Esophagus squamous epithelium (tissue), 5 donors: ENCODE measurements around the gene POU2F1. TPM values are rescaled to one million over a fixed set of nuclear protein-coding genes. Genes with fewer than 3 reads are reported as not detected.

Experiments used
- DNase-seq: peaks from one replicate; lab custom pipeline; 2025; lab: John Stamatoyannopoulos, UW
- H3K27ac ChIP-seq, 4 donors: fragments of 200-600 bp; sonication (generic); one replicate each; pipeline ENCODE4 v1.5.1; 2016 to 2019; ENCODE audit warnings: mild to moderate bottlenecking in 1 of 4
- H3K27me3 ChIP-seq, 4 donors: fragments of 200-600 bp; sonication (generic); 1 replicate in 3 of 4; 2 replicates in 1 of 4; pipeline versions ENCODE4 v1.5.1 to v1.6.0; 2017 to 2021; ENCODE audit warnings: antibody characterized with exemption in 1 of 4
- H3K36me3 ChIP-seq, 3 donors: fragments of 200-600 bp; sonication (generic); one replicate each; pipeline ENCODE4 v1.5.1; 2016 to 2019
- H3K4me1 ChIP-seq, 3 donors: fragments of 200-600 bp; sonication (generic); one replicate each; pipeline ENCODE4 v1.5.1; 2017 to 2019
- H3K4me3 ChIP-seq, 4 donors: fragments of 200-600 bp; sonication (generic); 1 replicate in 3 of 4; 2 replicates in 1 of 4; pipeline ENCODE4 v1.5.1; 2016 to 2019; ENCODE audit warnings: mild to moderate bottlenecking in 2 of 4, moderate library complexity in 1 of 4
- H3K9me3 ChIP-seq, 3 donors: fragments of 200-600 bp; sonication (generic); one replicate each; pipeline ENCODE4 v1.5.1; 2016 to 2019
- CTCF ChIP-seq, 6 experiments: fragments of 450-650 bp in 4 of 6; fragments of 200-600 bp in 2 of 6; sonication (generic) in 2 of 6; IDR thresholded peaks; one replicate each; pipeline ENCODE4 v1.5.1; 2016 to 2019; ENCODE audit warnings: antibody characterized with exemption in 6 of 6, mild to moderate bottlenecking in 4 of 6, moderate library complexity in 4 of 6
- POLR2A ChIP-seq, 4 donors: fragments of 450-650 bp; IDR thresholded peaks; one replicate each; pipeline ENCODE4 v1.6.1; 2017; ENCODE audit warnings: antibody characterized with exemption in 4 of 4, mild to moderate bottlenecking in 4 of 4, moderate library complexity in 3 of 4
- WGBS, 2 donors: methylation state at CpG; one replicate each; pipeline ENCODE4 v1.1.5; 2018; 5-methylcytosine and 5-hydroxymethylcytosine counted together
- intact Hi-C: fragments of 100-400 bp; cut with DNase I; formaldehyde crosslinking; loops from one replicate; pipeline ENCODE4 v1.15.0; 2022
- total RNA-seq, 4 donors: library from RNA; depleted of rRNA; stranded (reverse); fragments of >200 nt; gene quantifications; one replicate each; pipeline ENCODE4 v1.1.0, GENCODE V29; 2016
- donor health status: DM: yes; HTN: yes; CAD: no.

Gene POU2F1
- total RNA-seq, 4 donors from 2014 or later = 7.8 to 10.5 (median 9.2) TPM

- DNase-seq = no peak
- H3K4me3 ChIP-seq = no peak overlapping the region
- intact Hi-C loops = no loop called here
- no peak overlapping the region for H3K27ac ChIP-seq
- TF ChIP-seq CTCF (IDR thresholded peaks at IDR 0.05) (no peak), POLR2A (IDR thresholded peaks at IDR 0.05) (no peak)
- H3K4me1 ChIP-seq = peaks cover 0 to 14% (median 0%) of the 10 kb centered on the region in 3 donors
- 68% methylated on average over 5 of the region's 5 CpGs for WGBS, 2 donors
- no peaks in the 10 kb centered on the region for H3K9me3 ChIP-seq
- H3K36me3 ChIP-seq = peaks cover 0 to 4% (median 0%) of the 10 kb centered on the region in 3 donors
- no peaks in the 10 kb centered on the region for H3K27me3 ChIP-seq
Observed at GRCh38 chr1:167246971-167247370, 26.3 kb downstream of the POU2F1 start.

- intact Hi-C loops = no loop called here
- Histone ChIP-seq H3K4me1 (peaks cover 0 to 14% (median 0%) of the 10 kb centered on the region in 3 donors), H3K9me3 (no peaks in the 10 kb centered on the region), H3K36me3 (peaks cover 0 to 4% (median 0%) of the 10 kb centered on the region in 3 donors), H3K27me3 (no peaks in the 10 kb centered on the region), H3K4me3 (no peak overlapping the region), H3K27ac (no peak overlapping the region)
- WGBS, 2 donors = 80 to 100% methylated on average over 1 of the region's 1 CpG
- DNase-seq = no peak
- TF ChIP-seq POLR2A (IDR thresholded peaks at IDR 0.05) = no peak
- no peak for TF ChIP-seq CTCF (IDR thresholded peaks at IDR 0.05)
Observed at GRCh38 chr1:167247754-167248153, 27.1 kb downstream of the POU2F1 start.

GRCh38 chr1:167248707-167249642 is 28.3 kb downstream of the POU2F1 start:
- no peak for DNase-seq
- TF ChIP-seq CTCF (IDR thresholded peaks at IDR 0.05) (no peak), POLR2A (IDR thresholded peaks at IDR 0.05) (no peak)
- Histone ChIP-seq H3K4me3 (no peak overlapping the region), H3K27me3 (no peaks in the 10 kb centered on the region), H3K9me3 (no peaks in the 10 kb centered on the region), H3K4me1 (peaks cover 0 to 14% (median 0%) of the 10 kb centered on the region in 3 donors), H3K27ac (no peak overlapping the region), H3K36me3 (peaks cover 0 to under 1% (median 0%) of the 10 kb centered on the region in 3 donors)
- 90 to 92% methylated on average over 4 of the region's 4 CpGs for WGBS, 2 donors
- intact Hi-C loops = no loop called here

- Histone ChIP-seq H3K4me1 (peaks cover 0 to 14% (median 0%) of the 10 kb centered on the region in 3 donors), H3K27me3 (no peaks in the 10 kb centered on the region), H3K36me3 (no peaks in the 10 kb centered on the region), H3K4me3 (no peak overlapping the region), H3K27ac (no peak overlapping the region), H3K9me3 (no peaks in the 10 kb centered on the region)
- DNase-seq = no peak
- TF ChIP-seq CTCF (IDR thresholded peaks at IDR 0.05) = no peak
- no peak for TF ChIP-seq POLR2A (IDR thresholded peaks at IDR 0.05)
- intact Hi-C loops = no loop called here
- WGBS, 2 donors = 50 to 69% methylated on average over 1 of the region's 1 CpG
Observed at GRCh38 chr1:167249702-167250101, 29.0 kb downstream of the POU2F1 start.

GRCh38 chr1:167250482-167250881 is 29.8 kb downstream of the POU2F1 start:
- H3K27ac ChIP-seq = no peak overlapping the region
- H3K9me3 ChIP-seq = no peaks in the 10 kb centered on the region
- TF ChIP-seq POLR2A (IDR thresholded peaks at IDR 0.05) = no peak
- no peak for TF ChIP-seq CTCF (IDR thresholded peaks at IDR 0.05)
- no peaks in the 10 kb centered on the region for H3K27me3 ChIP-seq
- intact Hi-C loops = no loop called here
- peaks cover 0 to 14% (median 0%) of the 10 kb centered on the region in 3 donors for H3K4me1 ChIP-seq
- H3K36me3 ChIP-seq = no peaks in the 10 kb centered on the region
- DNase-seq = no peak
- no peak overlapping the region for H3K4me3 ChIP-seq
